Measurements from ENCODE around the gene SDHAF3. TPM values are rescaled to one million over a fixed set of nuclear protein-coding genes. Genes with fewer than 3 reads are reported as not detected.

Gene SDHAF3
- total RNA-seq, 2 experiments from 2014 or later = 16.0 to 16.1 TPM

GRCh38 chr7:97200018-97200417 is 82.5 kb downstream of the SDHAF3 start:
- Mint-ChIP-seq H3K27ac (no peak overlapping the region), H3K36me3 (ENCODE audit: low read depth) (no peaks in the 10 kb centered on the region), H3K4me3 (no peak overlapping the region), H3K9me3 (no peaks in the 10 kb centered on the region), H3K27me3 (peaks cover 3% of the 10 kb centered on the region), H3K4me1 (no peaks in the 10 kb centered on the region)
- ChIA-PET POLR2A (no interaction called here), CTCF (no interaction called here)
- DNase-seq = no peak

- Mint-ChIP-seq H3K36me3 (ENCODE audit: low read depth) (no peaks in the 10 kb centered on the region), H3K27me3 (no peaks in the 10 kb centered on the region), H3K4me3 (no peak overlapping the region), H3K4me1 (no peaks in the 10 kb centered on the region), H3K9me3 (no peaks in the 10 kb centered on the region), H3K27ac (no peak overlapping the region)
- ChIA-PET CTCF (no interaction called here), POLR2A (no interaction called here)
- no peak for DNase-seq
Measured at GRCh38 chr7:97203957-97204356, 86.5 kb downstream of the SDHAF3 start.

- Mint-ChIP-seq H3K4me3 (no peak overlapping the region), H3K36me3 (ENCODE audit: low read depth) (no peaks in the 10 kb centered on the region), H3K9me3 (no peaks in the 10 kb centered on the region), H3K27me3 (no peaks in the 10 kb centered on the region), H3K27ac (no peak overlapping the region), H3K4me1 (no peaks in the 10 kb centered on the region)
- ChIA-PET CTCF (no interaction called here), POLR2A (no interaction called here)
- DNase-seq = no peak
Measured at GRCh38 chr7:97204821-97205220, 87.3 kb downstream of the SDHAF3 start.

GRCh38 chr7:97215556-97215955 is 98.1 kb downstream of the SDHAF3 start:
- CTCF ChIA-PET = no interaction called here
- peaks cover 2% of the 10 kb centered on the region for H3K9me3 Mint-ChIP-seq
- H3K27me3 Mint-ChIP-seq = peaks cover 3% of the 10 kb centered on the region
- no peaks in the 10 kb centered on the region for H3K4me1 Mint-ChIP-seq
- H3K4me3 Mint-ChIP-seq = no peak overlapping the region
- H3K36me3 Mint-ChIP-seq (ENCODE audit: low read depth) = no peaks in the 10 kb centered on the region
- no peak overlapping the region for H3K27ac Mint-ChIP-seq
- POLR2A ChIA-PET = no interaction called here
- no peak for DNase-seq

GRCh38 chr7:97218767-97219166 is 101.3 kb downstream of the SDHAF3 start:
- H3K9me3 Mint-ChIP-seq = peaks cover 2% of the 10 kb centered on the region
- no peak overlapping the region for H3K4me3 Mint-ChIP-seq
- no peaks in the 10 kb centered on the region for H3K27me3 Mint-ChIP-seq
- POLR2A ChIA-PET = no interaction called here
- CTCF ChIA-PET = no interaction called here
- DNase-seq = no peak
- H3K36me3 Mint-ChIP-seq (ENCODE audit: low read depth) = no peaks in the 10 kb centered on the region
- H3K27ac Mint-ChIP-seq = no peak overlapping the region
- H3K4me1 Mint-ChIP-seq = no peaks in the 10 kb centered on the region

GRCh38 chr7:97219237-97219636 is 101.7 kb downstream of the SDHAF3 start:
- H3K9me3 Mint-ChIP-seq = peaks cover 2% of the 10 kb centered on the region
- no peaks in the 10 kb centered on the region for H3K36me3 Mint-ChIP-seq (ENCODE audit: low read depth)
- CTCF ChIA-PET = no interaction called here
- no peak overlapping the region for H3K27ac Mint-ChIP-seq
- H3K4me1 Mint-ChIP-seq = no peaks in the 10 kb centered on the region
- POLR2A ChIA-PET = no interaction called here
- no peak overlapping the region for H3K4me3 Mint-ChIP-seq
- no peak for DNase-seq
- H3K27me3 Mint-ChIP-seq = no peaks in the 10 kb centered on the region

GRCh38 chr7:97224316-97224715 is 106.8 kb downstream of the SDHAF3 start:
- no peak for DNase-seq
- no peaks in the 10 kb centered on the region for H3K27me3 Mint-ChIP-seq
- no peaks in the 10 kb centered on the region for H3K36me3 Mint-ChIP-seq (ENCODE audit: low read depth)
- CTCF ChIA-PET = interaction anchor here (0.6 kb wide), 1 partner anchor 62 kb away, joined by 3 read pairs; no protein-coding TSS in a partner anchor
- POLR2A ChIA-PET = no interaction called here
- no peaks in the 10 kb centered on the region for H3K4me1 Mint-ChIP-seq
- H3K27ac Mint-ChIP-seq = no peak overlapping the region
- H3K9me3 Mint-ChIP-seq = peaks cover 2% of the 10 kb centered on the region
- H3K4me3 Mint-ChIP-seq = no peak overlapping the region

GRCh38 chr7:97226541-97226940 is 109.0 kb downstream of the SDHAF3 start:
- ChIA-PET CTCF (no interaction called here), POLR2A (no interaction called here)
- Mint-ChIP-seq H3K9me3 (no peaks in the 10 kb centered on the region), H3K4me3 (no peak overlapping the region), H3K36me3 (ENCODE audit: low read depth) (no peaks in the 10 kb centered on the region), H3K4me1 (no peaks in the 10 kb centered on the region), H3K27me3 (no peaks in the 10 kb centered on the region), H3K27ac (no peak overlapping the region)
- DNase-seq = no peak

Other genes with a start within 250 kb of the SDHAF3 start
- gene DLX6, start 112.1 kb upstream of the SDHAF3 start, total RNA-seq = not detected
- gene DLX5, start 92.9 kb upstream of the SDHAF3 start, total RNA-seq = not detected

Data from activated CD4-positive, alpha-beta memory T cell treated with anti-CD3 and anti-CD28 coated beads, Interleukin-2, amount 10 ng/mL, durations not matched to agents 7 days and 5 days (primary cell).